ENCODE results near the gene ABTB2. TPM values are rescaled to one million over a fixed set of nuclear protein-coding genes. Genes with fewer than 3 reads are reported as not detected.

Gene ABTB2
- total RNA-seq, 1 donor from 2014 or later: 15.9 TPM

Other genes with a start within 250 kb of the ABTB2 start
- gene CAT, start 80.9 kb upstream of the ABTB2 start, total RNA-seq: 135 TPM
- gene ELF5, start 155.8 kb upstream of the ABTB2 start, total RNA-seq: not detected

All from Right ventricle myocardium superior (tissue), 1 donor.